Liver (tissue), 9 donors: ENCODE data around the gene SEMA3E. TPM values are rescaled to one million over a fixed set of nuclear protein-coding genes. Genes with fewer than 3 reads are reported as not detected.
"Not testable (repeated sequence)": the region's sequence is repeated elsewhere in the genome, so short reads cannot be mapped to it uniquely, and the experiment has no call there.

Experiments
- DNase-seq: peaks from one replicate; pipeline ENCODE4 v3.0.0-alpha.2; 2017; ENCODE audit warnings: low spot score
- H3K27ac ChIP-seq, 2 donors: one replicate each; pipeline ENCODE4 v1.7.0; 2013; ENCODE audit warnings: inconsistent platforms in 2 of 2, low read length in 2 of 2, control low read depth in 1 of 2, low read depth in 1 of 2, mild to moderate bottlenecking in 1 of 2
- H3K27me3 ChIP-seq, 4 donors: one replicate each; pipeline versions ENCODE4 v1.6.1 to v1.7.0; 2013; ENCODE audit warnings: low read length in 3 of 4, inconsistent platforms in 1 of 4, mild to moderate bottlenecking in 1 of 4, moderate library complexity in 1 of 4; ENCODE audit not compliant: control insufficient read depth in 4 of 4, insufficient read depth in 4 of 4
- H3K36me3 ChIP-seq, 4 donors: one replicate each; pipeline versions ENCODE4 v1.6.1 to v1.7.0; 2013; ENCODE audit warnings: low read length in 3 of 4, mild to moderate bottlenecking in 3 of 4, low read depth in 1 of 4, moderate library complexity in 1 of 4; ENCODE audit not compliant: control insufficient read depth in 4 of 4, insufficient read depth in 3 of 4
- H3K4me1 ChIP-seq, 4 donors: one replicate each; pipeline versions ENCODE4 v1.6.1 to v1.7.0; 2013; ENCODE audit warnings: low read length in 3 of 4, mild to moderate bottlenecking in 3 of 4, moderate library complexity in 1 of 4; ENCODE audit not compliant: control insufficient read depth in 4 of 4, insufficient read depth in 4 of 4
- H3K4me3 ChIP-seq, 3 donors: one replicate each; pipeline versions ENCODE4 v1.6.1 to v1.7.0; 2013; ENCODE audit warnings: low read length in 3 of 3, control low read depth in 1 of 3, low read depth in 1 of 3, mild to moderate bottlenecking in 1 of 3
- H3K9ac ChIP-seq, 2 donors: one replicate each; pipeline ENCODE4 v1.7.0; 2013; ENCODE audit warnings: low read length in 2 of 2, mild to moderate bottlenecking in 2 of 2, moderate library complexity in 2 of 2, control low read depth in 1 of 2, low read depth in 1 of 2
- H3K9me3 ChIP-seq, 4 donors: one replicate each; pipeline versions ENCODE4 v1.6.1 to v1.7.0; 2013; ENCODE audit warnings: low read length in 3 of 4; ENCODE audit not compliant: control insufficient read depth in 4 of 4
- ATF3 ChIP-seq: IDR thresholded peaks from 2 replicates; pipeline ENCODE4 v1.6.1; 2016; ENCODE audit warnings: antibody characterized with exemption
- CTCF ChIP-seq: fragments of 150-350 bp; IDR thresholded peaks from 2 replicates; pipeline ENCODE4 v1.5.1; 2017; ENCODE audit warnings: improper control_type of control experiment, low read depth, low read length; ENCODE audit not compliant: missing input control
- EGR1 ChIP-seq, 2 donors: IDR thresholded peaks; 2 replicates each; pipeline ENCODE4 v1.6.1; 2016 to 2018; ENCODE audit warnings: antibody characterized with exemption in 2 of 2, low read depth in 2 of 2
- FOXA1 ChIP-seq: IDR thresholded peaks from 2 replicates; pipeline ENCODE4 v1.6.1; 2016; ENCODE audit warnings: antibody characterized with exemption
- FOXA2 ChIP-seq: IDR thresholded peaks from 2 replicates; pipeline ENCODE4 v1.6.1; 2016; ENCODE audit warnings: antibody characterized with exemption
- GABPA ChIP-seq, 2 donors: IDR thresholded peaks in 1 of 2; conservative IDR thresholded peaks in 1 of 2; 2 replicates each; pipeline ENCODE4 v1.6.1; 2016; ENCODE audit warnings: antibody characterized with exemption in 2 of 2, mild to moderate bottlenecking in 1 of 2, moderate library complexity in 1 of 2
- HNF4A ChIP-seq, 2 donors: conservative IDR thresholded peaks; 2 replicates each; pipeline ENCODE4 v1.6.1; 2016; ENCODE audit warnings: antibody characterized with exemption in 2 of 2, mild to moderate bottlenecking in 2 of 2
- HNF4G ChIP-seq: IDR thresholded peaks from 2 replicates; pipeline ENCODE4 v1.6.1; 2016; ENCODE audit warnings: antibody characterized with exemption
- JUND ChIP-seq, 2 donors: IDR thresholded peaks; 2 replicates each; pipeline ENCODE4 v1.6.1; 2016; ENCODE audit warnings: antibody characterized with exemption in 2 of 2
- RAD21 ChIP-seq, 2 donors: IDR thresholded peaks; 2 replicates each; pipeline ENCODE4 v1.6.1; 2016; ENCODE audit warnings: antibody characterized with exemption in 2 of 2, mild to moderate bottlenecking in 2 of 2
- RXRA ChIP-seq, 2 donors: IDR thresholded peaks; 2 replicates each; pipeline ENCODE4 v1.6.1; 2017 to 2018; ENCODE audit warnings: antibody characterized with exemption in 2 of 2, mild to moderate bottlenecking in 1 of 2
- SP1 ChIP-seq: IDR thresholded peaks from 2 replicates; pipeline ENCODE4 v1.6.1; 2018; ENCODE audit warnings: antibody characterized with exemption, mild to moderate bottlenecking
- TAF1 ChIP-seq: conservative IDR thresholded peaks from 2 replicates; pipeline ENCODE4 v1.6.1; 2016; ENCODE audit warnings: antibody characterized with exemption, mild to moderate bottlenecking
- YY1 ChIP-seq: IDR thresholded peaks from 2 replicates; pipeline ENCODE4 v1.6.1; 2016; ENCODE audit warnings: antibody characterized with exemption, mild to moderate bottlenecking
- ZBTB33 ChIP-seq: IDR thresholded peaks from 2 replicates; pipeline ENCODE4 v1.6.1; 2016; ENCODE audit warnings: antibody characterized with exemption
- WGBS: extraction: QIAGEN DNeasy Blood & Tissue Kit; methylation state at CpG from one replicate; pipeline ENCODE4 v1.1.7; 2013; 5-methylcytosine and 5-hydroxymethylcytosine counted together
- polyA plus RNA-seq, 2 donors: library from polyadenylated mRNA; stranded (reverse) in 1 of 2; unstranded in 1 of 2; fragments of 200-250 nt in 1 of 2; fragments of >200 nt in 1 of 2; fragmentation: Nextera tagmentation in 1 of 2; extraction: Ambion mirVana in 1 of 2; gene quantifications; one replicate each; pipeline versions ENCODE4 v1.2.1 to v1.2.3, GENCODE V29; 2013 to 2015
- total RNA-seq, 2 donors: library from RNA; depleted of rRNA; stranded (reverse); fragments of >200 nt; gene quantifications; one replicate each; pipeline ENCODE4 v1.2.3, GENCODE V29; 2014
- TF ChIP-seq, protein P1 (sequence below): IDR thresholded peaks from 2 replicates; pipeline ENCODE4 v1.6.1; 2016; ENCODE audit warnings: antibody characterized with exemption, mild to moderate bottlenecking
- TF ChIP-seq, protein P2 (sequence below): IDR thresholded peaks from 2 replicates; pipeline ENCODE4 v1.6.1; 2016; ENCODE audit warnings: antibody characterized with exemption
- donor health status: healthy.
- donor health status: healthy.
- donor health status: healthy.
- donor health status: healthy.
- donor health status: healthy.

SEMA3E gene
- total and polyA plus RNA-seq, 4 donors: 0.20 to 1.2 (median 0.59) TPM; not detected in 1

DNA sequence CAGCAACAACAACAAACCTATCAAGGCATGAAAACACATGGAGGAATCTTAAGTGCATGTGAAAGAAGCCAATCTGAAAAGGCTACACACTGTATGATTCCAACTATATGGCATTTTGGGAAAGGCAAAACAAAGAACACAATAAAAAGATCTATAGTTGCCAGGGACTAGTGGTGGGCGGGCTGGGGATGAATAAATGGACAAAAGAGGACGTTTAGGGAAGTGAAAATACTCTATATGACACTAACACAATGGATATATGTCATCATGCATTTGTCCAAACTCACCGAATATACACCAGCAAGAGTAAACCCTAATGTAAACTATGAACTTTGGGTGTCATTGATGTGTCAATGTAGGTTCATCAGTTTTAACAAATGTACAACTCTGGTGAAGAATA is 89.1 kb downstream of the SEMA3E start:
- Histone ChIP-seq H3K27me3 (no peaks in the 10 kb centered on the region), H3K9ac (no peak overlapping the region), H3K4me1 (no peaks in the 10 kb centered on the region), H3K9me3 (no peaks in the 10 kb centered on the region), H3K4me3 (no peak overlapping the region), H3K36me3 (no peaks in the 10 kb centered on the region), H3K27ac (no peak overlapping the region)
- 62% methylated on average over 3 of the region's 3 CpGs for WGBS
- no peak for DNase-seq
- TF ChIP-seq, protein P1, sequence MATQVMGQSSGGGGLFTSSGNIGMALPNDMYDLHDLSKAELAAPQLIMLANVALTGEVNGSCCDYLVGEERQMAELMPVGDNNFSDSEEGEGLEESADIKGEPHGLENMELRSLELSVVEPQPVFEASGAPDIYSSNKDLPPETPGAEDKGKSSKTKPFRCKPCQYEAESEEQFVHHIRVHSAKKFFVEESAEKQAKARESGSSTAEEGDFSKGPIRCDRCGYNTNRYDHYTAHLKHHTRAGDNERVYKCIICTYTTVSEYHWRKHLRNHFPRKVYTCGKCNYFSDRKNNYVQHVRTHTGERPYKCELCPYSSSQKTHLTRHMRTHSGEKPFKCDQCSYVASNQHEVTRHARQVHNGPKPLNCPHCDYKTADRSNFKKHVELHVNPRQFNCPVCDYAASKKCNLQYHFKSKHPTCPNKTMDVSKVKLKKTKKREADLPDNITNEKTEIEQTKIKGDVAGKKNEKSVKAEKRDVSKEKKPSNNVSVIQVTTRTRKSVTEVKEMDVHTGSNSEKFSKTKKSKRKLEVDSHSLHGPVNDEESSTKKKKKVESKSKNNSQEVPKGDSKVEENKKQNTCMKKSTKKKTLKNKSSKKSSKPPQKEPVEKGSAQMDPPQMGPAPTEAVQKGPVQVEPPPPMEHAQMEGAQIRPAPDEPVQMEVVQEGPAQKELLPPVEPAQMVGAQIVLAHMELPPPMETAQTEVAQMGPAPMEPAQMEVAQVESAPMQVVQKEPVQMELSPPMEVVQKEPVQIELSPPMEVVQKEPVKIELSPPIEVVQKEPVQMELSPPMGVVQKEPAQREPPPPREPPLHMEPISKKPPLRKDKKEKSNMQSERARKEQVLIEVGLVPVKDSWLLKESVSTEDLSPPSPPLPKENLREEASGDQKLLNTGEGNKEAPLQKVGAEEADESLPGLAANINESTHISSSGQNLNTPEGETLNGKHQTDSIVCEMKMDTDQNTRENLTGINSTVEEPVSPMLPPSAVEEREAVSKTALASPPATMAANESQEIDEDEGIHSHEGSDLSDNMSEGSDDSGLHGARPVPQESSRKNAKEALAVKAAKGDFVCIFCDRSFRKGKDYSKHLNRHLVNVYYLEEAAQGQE: no peak
- TF ChIP-seq, protein P2, sequence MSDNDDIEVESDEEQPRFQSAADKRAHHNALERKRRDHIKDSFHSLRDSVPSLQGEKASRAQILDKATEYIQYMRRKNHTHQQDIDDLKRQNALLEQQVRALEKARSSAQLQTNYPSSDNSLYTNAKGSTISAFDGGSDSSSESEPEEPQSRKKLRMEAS: no peak
- TF ChIP-seq TAF1: no peak
- no peak for TF ChIP-seq FOXA2
- TF ChIP-seq JUND (IDR thresholded peaks at IDR 0.05): no peak
- no peak for TF ChIP-seq ZBTB33
- no peak for TF ChIP-seq RXRA (IDR thresholded peaks at IDR 0.05)
- no peak for TF ChIP-seq YY1
- TF ChIP-seq EGR1 (IDR thresholded peaks at IDR 0.05; ENCODE audit: low read depth in 2 of 2): no peak
- no peak for TF ChIP-seq HNF4A (conservative IDR thresholded peaks at IDR 0.05)
- no peak for TF ChIP-seq HNF4G
- no peak for TF ChIP-seq FOXA1
- no peak for TF ChIP-seq ATF3
- no peak for TF ChIP-seq RAD21 (IDR thresholded peaks at IDR 0.05)

DNA sequence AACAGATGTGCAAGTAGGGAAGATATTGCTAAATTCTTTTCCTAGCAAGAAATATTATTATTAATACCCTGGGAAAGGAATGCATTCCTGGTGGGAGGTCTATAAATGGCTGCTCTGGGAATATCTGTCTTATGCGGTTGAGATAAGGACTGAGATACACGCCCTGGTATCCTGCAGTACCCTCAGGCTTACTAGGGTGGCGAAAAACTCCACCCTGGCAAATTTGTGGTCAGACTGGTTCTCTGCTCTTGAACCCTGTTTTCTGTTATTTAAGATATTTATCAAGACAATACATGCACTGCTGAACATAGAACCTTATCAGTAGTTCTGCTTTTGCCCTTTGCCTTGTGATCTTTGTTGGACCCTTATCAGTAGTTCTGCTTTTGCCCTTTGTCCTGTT is 96.4 kb downstream of the SEMA3E start:
- 91% methylated on average over 3 of the region's 3 CpGs for WGBS
- H3K27me3 ChIP-seq, DNase-seq, H3K27ac ChIP-seq, H3K9me3 ChIP-seq, H3K9ac ChIP-seq, H3K4me3 ChIP-seq, H3K4me1 ChIP-seq, H3K36me3 ChIP-seq: not testable (repeated sequence)

- no peak overlapping the region for H3K9ac ChIP-seq
- no peak overlapping the region for H3K4me3 ChIP-seq
- H3K27ac ChIP-seq: no peak overlapping the region
- WGBS: 88% methylated on average over 4 of the region's 4 CpGs
- H3K9me3 ChIP-seq: peaks cover 0 to 3% (median 0%) of the 10 kb centered on the region in 4 donors
- DNase-seq: no peak
- H3K4me1 ChIP-seq: peaks cover 0 to 7% (median 0%) of the 10 kb centered on the region in 4 donors
- H3K27me3 ChIP-seq: no peaks in the 10 kb centered on the region
- H3K36me3 ChIP-seq: no peaks in the 10 kb centered on the region
- no peak for TF ChIP-seq YY1
- no peak for TF ChIP-seq SP1
- TF ChIP-seq CTCF: no peak
- TF ChIP-seq TAF1: no peak
- TF ChIP-seq HNF4G: no peak
- TF ChIP-seq JUND (IDR thresholded peaks at IDR 0.05): no peak
- no peak for TF ChIP-seq HNF4A (conservative IDR thresholded peaks at IDR 0.05)
- no peak for TF ChIP-seq RXRA (IDR thresholded peaks at IDR 0.05)
- no peak for TF ChIP-seq RAD21 (IDR thresholded peaks at IDR 0.05)
- no peak for TF ChIP-seq GABPA (IDR thresholded peaks at IDR 0.05 in 1 of 2, conservative IDR thresholded peaks at IDR 0.05 in 1 of 2)
These were observed 98.8 kb downstream of the SEMA3E start for GRCh38 chr7:83550100-83550499.
